Measurements from ENCODE around the gene TNRC6B.
"Not testable (repeated sequence)": the region's sequence is repeated elsewhere in the genome, so short reads cannot be mapped to it uniquely, and the experiment has no call there.

Gene TNRC6B

GRCh38 chr22:40212121-40212520, 34.4 kb downstream of the TNRC6B start:
- no peak for DNase-seq (ENCODE audit: low spot score)

- peak; percentile 29 for DNase-seq (ENCODE audit: low spot score)
Measured at GRCh38 chr22:40213478-40213877, 35.8 kb downstream of the TNRC6B start.

GRCh38 chr22:40215266-40215665, 37.5 kb downstream of the TNRC6B start:
- DNase-seq (ENCODE audit: low spot score), result no peak

- peak; percentile 40 for DNase-seq (ENCODE audit: low spot score)
Measured at GRCh38 chr22:40216041-40216756, 38.5 kb downstream of the TNRC6B start.

- no peak for DNase-seq (ENCODE audit: low spot score)
Measured at GRCh38 chr22:40218152-40218551, 40.4 kb downstream of the TNRC6B start.

GRCh38 chr22:40218723-40219294, 41.1 kb downstream of the TNRC6B start:
- no peak for DNase-seq (ENCODE audit: low spot score)

- DNase-seq (ENCODE audit: low spot score), result no peak
Measured at GRCh38 chr22:40220316-40221054, 42.8 kb downstream of the TNRC6B start.

GRCh38 chr22:40221055-40221414, 43.3 kb downstream of the TNRC6B start:
- DNase-seq (ENCODE audit: low spot score), result no peak

- DNase-seq (ENCODE audit: low spot score), result not testable (repeated sequence)
Measured at GRCh38 chr22:40222979-40223378, 45.3 kb downstream of the TNRC6B start.

GRCh38 chr22:40224702-40225101, 47.0 kb downstream of the TNRC6B start:
- peak; percentile 70 for DNase-seq (ENCODE audit: low spot score)

- no peak for DNase-seq (ENCODE audit: low spot score)
Measured at GRCh38 chr22:40226620-40227019, 48.9 kb downstream of the TNRC6B start.

GRCh38 chr22:40231618-40232313, 54.0 kb downstream of the TNRC6B start:
- DNase-seq (ENCODE audit: low spot score), result no peak

GRCh38 chr22:40232624-40233023, 54.9 kb downstream of the TNRC6B start:
- no peak for DNase-seq (ENCODE audit: low spot score)

GRCh38 chr22:40233886-40234285, 56.2 kb downstream of the TNRC6B start:
- DNase-seq (ENCODE audit: low spot score), result no peak

- DNase-seq (ENCODE audit: low spot score), result no peak
Measured at GRCh38 chr22:40234658-40235057, 56.9 kb downstream of the TNRC6B start.

GRCh38 chr22:40235308-40235707, 57.6 kb downstream of the TNRC6B start:
- DNase-seq (ENCODE audit: low spot score), result no peak

- DNase-seq (ENCODE audit: low spot score), result no peak
Measured at GRCh38 chr22:40236131-40236665, 58.5 kb downstream of the TNRC6B start.

GRCh38 chr22:40237241-40237640, 59.5 kb downstream of the TNRC6B start:
- DNase-seq (ENCODE audit: low spot score), result no peak

- DNase-seq (ENCODE audit: low spot score), result no peak
Measured at GRCh38 chr22:40237788-40238424, 60.2 kb downstream of the TNRC6B start.

- peak; percentile 38 for DNase-seq (ENCODE audit: low spot score)
Measured at GRCh38 chr22:40238425-40239344, 61.0 kb downstream of the TNRC6B start.

GRCh38 chr22:40239345-40239683, 61.6 kb downstream of the TNRC6B start:
- DNase-seq (ENCODE audit: low spot score), result no peak

Data from CD4-positive, alpha-beta T cell treated with Interleukin-2 at 100 ng/mL for 4 hours (primary cell).